Glutamatergic neuron (in vitro differentiated cells): ENCODE results near the gene GID8. TPM values are rescaled to one million over a fixed set of nuclear protein-coding genes. Genes with fewer than 3 reads are reported as not detected.

Source experiments
- DNase-seq: peaks from one replicate; pipeline ENCODE4 v3.0.0; 2022
- H3K27ac Mint-ChIP-seq: one replicate; pipeline ENCODE4 v1.8.0; 2020; ENCODE audit warnings: mild to moderate bottlenecking, mixed read lengths, inconsistent platforms; ENCODE audit not compliant: unreplicated experiment
- H3K27me3 Mint-ChIP-seq: one replicate; pipeline ENCODE4 v1.8.0; 2020; ENCODE audit warnings: mild to moderate bottlenecking, moderate library complexity, mixed read lengths, inconsistent platforms; ENCODE audit not compliant: unreplicated experiment
- H3K36me3 Mint-ChIP-seq: one replicate; pipeline ENCODE4 v1.8.0; 2020; ENCODE audit warnings: mild to moderate bottlenecking, mixed read lengths, inconsistent platforms; ENCODE audit not compliant: unreplicated experiment
- H3K4me1 Mint-ChIP-seq: one replicate; pipeline ENCODE4 v1.8.0; 2020; ENCODE audit warnings: mild to moderate bottlenecking, low read depth, mixed read lengths, inconsistent platforms; ENCODE audit not compliant: unreplicated experiment
- H3K4me3 Mint-ChIP-seq: one replicate; pipeline ENCODE4 v1.8.0; 2020; ENCODE audit warnings: mild to moderate bottlenecking, mixed read lengths, inconsistent platforms; ENCODE audit not compliant: unreplicated experiment
- H3K9me3 Mint-ChIP-seq: one replicate; pipeline ENCODE4 v1.8.0; 2020; ENCODE audit warnings: mild to moderate bottlenecking, moderate library complexity, mixed read lengths, inconsistent platforms; ENCODE audit not compliant: unreplicated experiment
- CTCF ChIP-seq: fragments of 200-600 bp; sonication (generic); IDR thresholded peaks from one replicate; pipeline ENCODE4 v1.5.0; 2021; ENCODE audit not compliant: partially characterized antibody, unreplicated experiment
- total RNA-seq: library from RNA; stranded (reverse); fragmentation: NEBNext Ultra II Directional; extraction: Animal tissue kit (Norgen Biotek cat#: 25700); gene quantifications from one replicate; pipeline ENCODE4 v1.2.1, GENCODE V29; 2021; ENCODE audit not compliant: unreplicated experiment

The GID8 gene
- total RNA-seq, 1 donor from 2014 or later = 57.8 TPM

GRCh38 chr20:62953839-62954703 lies 16.1 kb downstream of the GID8 start:
- Mint-ChIP-seq H3K36me3 (peaks cover 6% of the 10 kb centered on the region), H3K4me1 (peaks cover 1% of the 10 kb centered on the region), H3K4me3 (no peak overlapping the region), H3K9me3 (no peaks in the 10 kb centered on the region), H3K27ac (no peak overlapping the region), H3K27me3 (peaks cover 7% of the 10 kb centered on the region)
- DNase-seq = peak; percentile 66
- no peak for TF ChIP-seq CTCF

- TF ChIP-seq CTCF = no peak
- H3K4me3 Mint-ChIP-seq = no peak overlapping the region
- H3K27me3 Mint-ChIP-seq = peaks cover 5% of the 10 kb centered on the region
- no peaks in the 10 kb centered on the region for H3K36me3 Mint-ChIP-seq
- H3K9me3 Mint-ChIP-seq = no peaks in the 10 kb centered on the region
- no peak for DNase-seq
- H3K27ac Mint-ChIP-seq = no peak overlapping the region
- H3K4me1 Mint-ChIP-seq = peaks cover 1% of the 10 kb centered on the region
Measured at GRCh38 chr20:62955519-62956386, 17.8 kb downstream of the GID8 start.

GRCh38 chr20:62956387-62957135 lies 18.6 kb downstream of the GID8 start:
- Mint-ChIP-seq H3K27ac (no peak overlapping the region), H3K36me3 (no peaks in the 10 kb centered on the region), H3K4me1 (peaks cover 1% of the 10 kb centered on the region), H3K9me3 (peaks cover 2% of the 10 kb centered on the region), H3K4me3 (no peak overlapping the region), H3K27me3 (peaks cover 3% of the 10 kb centered on the region)
- DNase-seq = no peak
- TF ChIP-seq CTCF = no peak

- no peak overlapping the region for H3K4me3 Mint-ChIP-seq
- no peak for DNase-seq
- H3K4me1 Mint-ChIP-seq = peaks cover 1% of the 10 kb centered on the region
- peaks cover 3% of the 10 kb centered on the region for H3K27me3 Mint-ChIP-seq
- no peaks in the 10 kb centered on the region for H3K36me3 Mint-ChIP-seq
- H3K9me3 Mint-ChIP-seq = peaks cover 2% of the 10 kb centered on the region
- TF ChIP-seq CTCF = no peak
- no peak overlapping the region for H3K27ac Mint-ChIP-seq
Measured at GRCh38 chr20:62957136-62958117, 19.5 kb downstream of the GID8 start.
